ENCODE results near the gene NSFL1C.

DNA sequence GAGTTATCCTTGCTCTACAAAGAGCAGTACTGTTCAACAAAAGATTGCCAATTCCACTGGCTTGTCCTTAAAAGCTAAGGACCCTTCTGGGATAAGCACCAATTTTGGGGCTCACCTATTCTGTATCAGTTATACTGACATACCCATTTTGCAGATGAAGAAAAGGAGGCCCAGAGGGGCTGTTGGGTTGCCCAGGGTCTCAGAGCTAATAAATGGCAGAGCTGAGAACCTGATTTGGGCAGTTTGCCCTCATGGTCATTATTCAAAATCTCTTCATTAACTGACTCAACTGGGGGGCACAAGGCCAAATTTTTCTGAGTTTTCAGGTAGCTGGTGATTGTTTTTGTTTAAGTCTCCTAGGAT lies 31.3 kb downstream of the NSFL1C start:
- TF ChIP-seq, protein P1, sequence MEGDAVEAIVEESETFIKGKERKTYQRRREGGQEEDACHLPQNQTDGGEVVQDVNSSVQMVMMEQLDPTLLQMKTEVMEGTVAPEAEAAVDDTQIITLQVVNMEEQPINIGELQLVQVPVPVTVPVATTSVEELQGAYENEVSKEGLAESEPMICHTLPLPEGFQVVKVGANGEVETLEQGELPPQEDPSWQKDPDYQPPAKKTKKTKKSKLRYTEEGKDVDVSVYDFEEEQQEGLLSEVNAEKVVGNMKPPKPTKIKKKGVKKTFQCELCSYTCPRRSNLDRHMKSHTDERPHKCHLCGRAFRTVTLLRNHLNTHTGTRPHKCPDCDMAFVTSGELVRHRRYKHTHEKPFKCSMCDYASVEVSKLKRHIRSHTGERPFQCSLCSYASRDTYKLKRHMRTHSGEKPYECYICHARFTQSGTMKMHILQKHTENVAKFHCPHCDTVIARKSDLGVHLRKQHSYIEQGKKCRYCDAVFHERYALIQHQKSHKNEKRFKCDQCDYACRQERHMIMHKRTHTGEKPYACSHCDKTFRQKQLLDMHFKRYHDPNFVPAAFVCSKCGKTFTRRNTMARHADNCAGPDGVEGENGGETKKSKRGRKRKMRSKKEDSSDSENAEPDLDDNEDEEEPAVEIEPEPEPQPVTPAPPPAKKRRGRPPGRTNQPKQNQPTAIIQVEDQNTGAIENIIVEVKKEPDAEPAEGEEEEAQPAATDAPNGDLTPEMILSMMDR (IDR thresholded peaks at IDR 0.05) = no peak
- no peak for TF ChIP-seq POLR2A (IDR thresholded peaks at IDR 0.05)
